HepG2 (cell line): ENCODE data around the gene SEMA3B. TPM values are rescaled to one million over a fixed set of nuclear protein-coding genes. Genes with fewer than 3 reads are reported as not detected.

Experiments used
- ATAD3A ChIP-seq: sonication (generic); formaldehyde crosslinking; IDR thresholded peaks from 2 replicates; pipeline ENCODE4 v1.4.0; 2020; ENCODE audit warnings: missing genetic modification reagents
- EEA1 ChIP-seq: sonication (generic); formaldehyde crosslinking; IDR thresholded peaks from 2 replicates; pipeline ENCODE4 v1.5.1; 2020; ENCODE audit warnings: mild to moderate bottlenecking, missing genetic modification reagents, borderline replicate concordance
- KLF16 ChIP-seq, 2 experiments: sonication (generic) in 1 of 2; formaldehyde crosslinking in 1 of 2; IDR thresholded peaks; 2 replicates each; pipeline versions ENCODE4 v1.6.1 to v1.8.0; 2016 to 2023; ENCODE audit warnings: missing genetic modification reagents in 2 of 2, missing compliant biosample characterization in 1 of 2
- LCORL ChIP-seq, 2 experiments: fragments of 450-650 bp in 1 of 2; sonication (generic) in 1 of 2; formaldehyde crosslinking in 1 of 2; IDR thresholded peaks; 2 replicates each; pipeline versions ENCODE4 v1.5.0 to v1.6.1; 2017 to 2020; ENCODE audit warnings: antibody characterized with exemption in 1 of 2, missing genetic modification reagents in 1 of 2
- NAIF1 ChIP-seq: sonication (generic); formaldehyde crosslinking; IDR thresholded peaks from 2 replicates; pipeline ENCODE4 v1.5.0; 2020; ENCODE audit warnings: mild to moderate bottlenecking, missing genetic modification reagents, borderline replicate concordance
- SP140L ChIP-seq: sonication (generic); formaldehyde crosslinking; IDR thresholded peaks from 2 replicates; pipeline ENCODE4 v1.4.0; 2020; ENCODE audit warnings: missing genetic modification reagents, borderline replicate concordance
- SRSF1 ChIP-seq: fragments of 200-400 bp; formaldehyde crosslinking; optimal IDR thresholded peaks from 2 replicates; pipeline ENCODE3; 2017; ENCODE audit warnings: mild to moderate bottlenecking, low read depth, low read length, moderate library complexity
- SSRP1 ChIP-seq: IDR thresholded peaks from 2 replicates; pipeline ENCODE4 v1.6.1; 2016; ENCODE audit warnings: control low read depth
- TMF1 ChIP-seq: sonication (generic); formaldehyde crosslinking; IDR thresholded peaks from 2 replicates; pipeline ENCODE4 v1.8.1; 2022; ENCODE audit warnings: low read depth, missing genetic modification reagents
- ZNF142 ChIP-seq: sonication (generic); formaldehyde crosslinking; IDR thresholded peaks from 2 replicates; pipeline ENCODE4 v1.4.0; 2020; ENCODE audit warnings: missing genetic modification reagents
- ZNF33B ChIP-seq: sonication (generic); formaldehyde crosslinking; IDR thresholded peaks from 2 replicates; pipeline ENCODE4 v1.5.1; 2020; ENCODE audit warnings: mild to moderate bottlenecking, missing genetic modification reagents
- ZNF501 ChIP-seq: sonication (generic); formaldehyde crosslinking; IDR thresholded peaks from 2 replicates; pipeline ENCODE4 v1.5.1; 2020; ENCODE audit warnings: mild to moderate bottlenecking, moderate library complexity, missing genetic modification reagents
- ZNF563 ChIP-seq: sonication (generic); formaldehyde crosslinking; IDR thresholded peaks from 2 replicates; pipeline ENCODE4 v1.8.0; 2022; ENCODE audit warnings: mild to moderate bottlenecking, moderate library complexity, missing genetic modification reagents
- ZNF614 ChIP-seq: IDR thresholded peaks from 2 replicates; pipeline ENCODE4 v1.6.1; 2018; ENCODE audit warnings: missing biosample characterization, missing genetic modification reagents, inconsistent platforms, borderline replicate concordance
- polyA plus RNA-seq, 8 experiments: library from polyadenylated mRNA; depleted of rRNA in 3 of 8; stranded (reverse) in 7 of 8; unstranded in 1 of 8; fragments of >200 nt; fragmentation: Illumina TruSeq in 4 of 8; extraction: Trizol in 4 of 8; gene quantifications; 2 replicates each; pipeline versions ENCODE4 v1.2.1 to v1.2.3, GENCODE V29; 2011 to 2016; ENCODE audit warnings: low read depth in 4 of 8, missing spikeins in 1 of 8, mixed read lengths in 1 of 8; ENCODE audit not compliant: insufficient read depth in 1 of 8
- total RNA-seq, 5 experiments: library from RNA; depleted of rRNA; stranded (reverse); fragments of >200 nt; fragmentation: Illumina TruSeq; extraction: Trizol; gene quantifications; 2 replicates each; pipeline ENCODE4 v1.2.3, GENCODE V29; 2016; ENCODE audit warnings: low read depth in 1 of 5
- TF ChIP-seq, protein P1 (sequence below): sonication (generic); formaldehyde crosslinking; IDR thresholded peaks from 2 replicates; pipeline ENCODE4 v1.5.1; 2020; ENCODE audit warnings: mild to moderate bottlenecking, missing genetic modification reagents
- TF ChIP-seq, protein P2 (sequence below): sonication (generic); IDR thresholded peaks from 2 replicates; pipeline ENCODE4 v1.6.1; 2016; ENCODE audit warnings: low read depth, borderline replicate concordance
- TF ChIP-seq, protein P3 (sequence below): sonication (generic); formaldehyde crosslinking; IDR thresholded peaks from 2 replicates; pipeline ENCODE4 v1.4.0; 2020; ENCODE audit warnings: missing genetic modification reagents

The SEMA3B gene
- total and polyA plus RNA-seq, 2 of the 13 experiments (the other 11 are each of a cell fraction or from before 2014, with no cell fraction given): 93.2 to 158 TPM

DNA sequence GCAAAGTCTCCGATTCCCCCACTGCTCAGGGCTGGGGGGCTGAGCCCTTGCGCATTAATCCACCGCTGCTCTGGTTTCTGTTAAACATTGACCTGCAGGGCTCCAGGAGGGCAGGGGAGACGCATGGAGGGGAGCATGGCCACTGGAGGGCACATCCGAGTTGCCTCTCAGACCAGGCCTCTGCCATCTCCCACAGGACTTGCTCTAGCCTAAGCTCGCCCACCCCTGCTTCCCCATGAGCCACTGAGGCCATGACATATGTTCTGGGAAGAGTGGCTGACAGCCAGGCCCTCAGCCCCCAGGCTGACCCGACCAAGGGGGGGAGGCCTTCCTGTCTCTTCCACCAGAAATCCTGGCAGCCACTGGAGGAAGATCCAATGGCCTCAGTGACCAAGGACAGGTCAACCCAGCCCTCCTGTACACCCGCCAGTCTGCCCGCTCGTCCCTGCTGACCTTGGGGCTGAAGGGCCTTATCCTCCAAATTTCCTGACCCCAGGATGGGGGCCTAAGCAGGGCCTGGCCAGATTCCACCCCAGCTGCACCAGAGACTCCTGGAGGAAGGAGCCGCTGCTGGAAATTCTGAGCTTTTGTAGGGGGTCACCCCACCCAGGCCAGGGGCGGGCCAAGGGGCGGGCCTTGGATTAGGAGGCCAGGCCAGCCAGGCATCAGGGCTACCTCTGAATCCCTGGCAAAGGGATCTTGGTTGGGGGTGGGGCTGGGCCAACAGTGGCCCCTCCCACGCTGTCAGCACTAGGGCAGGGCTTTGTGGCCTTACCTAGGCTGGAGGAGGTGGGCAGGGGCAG, 34.3 kb downstream of the SEMA3B start, which contains the start of gene HYAL1 (continued):
- TF ChIP-seq, protein P1, sequence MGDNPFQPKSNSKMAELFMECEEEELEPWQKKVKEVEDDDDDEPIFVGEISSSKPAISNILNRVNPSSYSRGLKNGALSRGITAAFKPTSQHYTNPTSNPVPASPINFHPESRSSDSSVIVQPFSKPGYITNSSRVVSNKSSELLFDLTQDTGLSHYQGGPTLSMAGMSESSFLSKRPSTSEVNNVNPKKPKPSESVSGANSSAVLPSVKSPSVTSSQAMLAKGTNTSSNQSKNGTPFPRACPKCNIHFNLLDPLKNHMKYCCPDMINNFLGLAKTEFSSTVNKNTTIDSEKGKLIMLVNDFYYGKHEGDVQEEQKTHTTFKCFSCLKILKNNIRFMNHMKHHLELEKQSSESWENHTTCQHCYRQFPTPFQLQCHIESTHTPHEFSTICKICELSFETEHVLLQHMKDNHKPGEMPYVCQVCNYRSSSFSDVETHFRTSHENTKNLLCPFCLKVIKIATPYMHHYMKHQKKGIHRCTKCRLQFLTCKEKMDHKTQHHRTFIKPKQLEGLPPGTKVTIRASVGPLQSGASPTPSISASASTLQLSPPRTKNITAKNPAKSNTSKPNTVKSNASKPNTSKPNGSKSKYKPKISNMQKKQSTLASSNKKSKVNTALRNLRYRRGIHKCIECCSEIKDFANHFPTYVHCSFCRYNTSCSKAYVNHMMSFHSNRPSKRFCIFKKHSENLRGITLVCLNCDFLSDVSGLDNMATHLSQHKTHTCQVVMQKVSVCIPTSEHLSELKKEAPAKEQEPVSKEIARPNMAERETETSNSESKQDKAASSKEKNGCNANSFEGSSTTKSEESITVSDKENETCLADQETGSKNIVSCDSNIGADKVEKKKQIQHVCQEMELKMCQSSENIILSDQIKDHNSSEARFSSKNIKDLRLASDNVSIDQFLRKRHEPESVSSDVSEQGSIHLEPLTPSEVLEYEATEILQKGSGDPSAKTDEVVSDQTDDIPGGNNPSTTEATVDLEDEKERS (CRISPR knock-in tag): peak; percentile 66; the same call in 1 of the 2 replicates
- no peak for TF ChIP-seq EEA1
- no peak for TF ChIP-seq ATAD3A (CRISPR knock-in tag)
- TF ChIP-seq ZNF614: no peak
- peak; percentile 95 for TF ChIP-seq NAIF1 (CRISPR knock-in tag)
- TF ChIP-seq ZNF563 (CRISPR knock-in tag): peak; percentile 55; the same call in 1 of the 2 replicates
- TF ChIP-seq, protein P2, sequence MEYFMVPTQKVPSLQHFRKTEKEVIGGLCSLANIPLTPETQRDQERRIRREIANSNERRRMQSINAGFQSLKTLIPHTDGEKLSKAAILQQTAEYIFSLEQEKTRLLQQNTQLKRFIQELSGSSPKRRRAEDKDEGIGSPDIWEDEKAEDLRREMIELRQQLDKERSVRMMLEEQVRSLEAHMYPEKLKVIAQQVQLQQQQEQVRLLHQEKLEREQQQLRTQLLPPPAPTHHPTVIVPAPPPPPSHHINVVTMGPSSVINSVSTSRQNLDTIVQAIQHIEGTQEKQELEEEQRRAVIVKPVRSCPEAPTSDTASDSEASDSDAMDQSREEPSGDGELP: no peak
- no peak for TF ChIP-seq ZNF33B
- no peak for TF ChIP-seq SP140L (CRISPR knock-in tag)
- TF ChIP-seq SRSF1: peak; percentile 90
- TF ChIP-seq, protein P3, sequence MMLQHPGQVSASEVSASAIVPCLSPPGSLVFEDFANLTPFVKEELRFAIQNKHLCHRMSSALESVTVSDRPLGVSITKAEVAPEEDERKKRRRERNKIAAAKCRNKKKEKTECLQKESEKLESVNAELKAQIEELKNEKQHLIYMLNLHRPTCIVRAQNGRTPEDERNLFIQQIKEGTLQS (CRISPR knock-in tag): no peak
- TF ChIP-seq KLF16 (CRISPR knock-in tag; IDR thresholded peaks at IDR 0.05): peak in 1 of 2 experiments; percentile 59; a peak in 2 of 4 replicates
- TF ChIP-seq TMF1 (CRISPR knock-in tag): peak; percentile 63; the same call in 1 of the 2 replicates
- no peak; the same call in 1 of the 2 replicates for TF ChIP-seq SSRP1
- TF ChIP-seq ZNF142 (CRISPR knock-in tag): no peak
- peak; percentile 91; the same call in 1 of the 2 replicates for TF ChIP-seq ZNF501 (CRISPR knock-in tag)
- TF ChIP-seq LCORL (IDR thresholded peaks at IDR 0.05): no peak
- peak; percentile 80 for TF ChIP-seq LCORL (CRISPR knock-in tag; IDR thresholded peaks at IDR 0.05)
